WTC11 (cell line): ENCODE data around the gene SNRNP70. TPM values are rescaled to one million over a fixed set of nuclear protein-coding genes. Genes with fewer than 3 reads are reported as not detected.
A peak's percentile ranks its signal among the peaks of the same experiment; 100 is the strongest.

Experiments
- ATAC-seq: fragments of 200-7000 bp; cut with Tn5 transposase; 2 replicates; pipeline ENCODE4 v1.10.0; 2021; ENCODE audit warnings: mild to moderate bottlenecking, moderate library complexity
- CTCF ChIA-PET: fragments of 300-600 bp; sonication (Branson Sonifier 250); formaldehyde crosslinking; loops from one replicate; lab custom pipeline; 2021; ENCODE audit warnings: antibody characterized with exemption; lab: Charles Lee
- POLR2A ChIA-PET: fragments of 350-600 bp; sonication (Branson Sonifier 250); formaldehyde crosslinking; loops from one replicate; lab custom pipeline; 2021; ENCODE audit warnings: antibody characterized with exemption; lab: Charles Lee
- DNase-seq: peaks from one replicate; pipeline ENCODE4 v3.0.0; 2021; ENCODE audit warnings: low spot score
- H3K27ac Mint-ChIP-seq: 2 replicates; pipeline ENCODE4 v1.8.0; 2021; ENCODE audit warnings: mixed read lengths
- H3K27me3 Mint-ChIP-seq: 2 replicates; pipeline ENCODE4 v1.8.0; 2021; ENCODE audit warnings: low read depth, mild to moderate bottlenecking, moderate library complexity, mixed read lengths
- H3K36me3 Mint-ChIP-seq: 2 replicates; pipeline ENCODE4 v1.8.0; 2021; ENCODE audit warnings: mixed read lengths
- H3K4me1 Mint-ChIP-seq: 2 replicates; pipeline ENCODE4 v1.8.0; 2022; ENCODE audit warnings: mixed read lengths
- H3K4me3 Mint-ChIP-seq: 2 replicates; pipeline ENCODE4 v1.8.0; 2021; ENCODE audit warnings: mild to moderate bottlenecking, moderate library complexity, mixed read lengths
- H3K9me3 Mint-ChIP-seq: 2 replicates; pipeline ENCODE4 v1.8.0; 2021; ENCODE audit warnings: mixed read lengths
- ARID4B ChIP-seq: sonication (generic); formaldehyde crosslinking; IDR thresholded peaks from 2 replicates; pipeline ENCODE4 v1.8.0; 2023; ENCODE audit warnings: missing genetic modification reagents, mild to moderate bottlenecking, borderline replicate concordance
- E2F4 ChIP-seq: sonication (generic); formaldehyde crosslinking; IDR thresholded peaks from 2 replicates; pipeline ENCODE4 v1.8.1; 2022; ENCODE audit warnings: low read depth, mild to moderate bottlenecking, moderate library complexity, missing genetic modification reagents, borderline replicate concordance
- ETV6 ChIP-seq: sonication (generic); formaldehyde crosslinking; IDR thresholded peaks from 2 replicates; pipeline ENCODE4 v1.8.1; 2022; ENCODE audit warnings: mild to moderate bottlenecking, missing genetic modification reagents
- FOXJ3 ChIP-seq: sonication (generic); formaldehyde crosslinking; IDR thresholded peaks from 2 replicates; pipeline ENCODE4 v1.9.0; 2021; ENCODE audit warnings: missing genetic modification reagents, mild to moderate bottlenecking, borderline replicate concordance
- IRF2 ChIP-seq: sonication (generic); formaldehyde crosslinking; IDR thresholded peaks from 2 replicates; pipeline ENCODE4 v1.8.0; 2022; ENCODE audit warnings: low read depth, missing genetic modification reagents, borderline replicate concordance
- JUN ChIP-seq: sonication (generic); formaldehyde crosslinking; IDR thresholded peaks from 2 replicates; pipeline ENCODE4 v1.8.0; 2023; ENCODE audit warnings: mild to moderate bottlenecking, missing genetic modification reagents
- MLX ChIP-seq: sonication (generic); formaldehyde crosslinking; IDR thresholded peaks from 2 replicates; pipeline ENCODE4 v1.8.1; 2023; ENCODE audit warnings: mild to moderate bottlenecking, missing genetic modification reagents, moderate library complexity
- NFYB ChIP-seq: sonication (generic); formaldehyde crosslinking; conservative IDR thresholded peaks from 2 replicates; pipeline ENCODE4 v1.8.0; 2022; ENCODE audit warnings: low read depth, missing genetic modification reagents
- OVOL2 ChIP-seq: fragments of 250-450 bp; sonication (Bioruptor Pico); IDR thresholded peaks from 2 replicates; pipeline ENCODE4 v1.9.0; 2021; ENCODE audit warnings: mild to moderate bottlenecking, borderline replicate concordance
- PRDM15 ChIP-seq: sonication (generic); formaldehyde crosslinking; IDR thresholded peaks from 2 replicates; pipeline ENCODE4 v1.8.0; 2022; ENCODE audit warnings: missing genetic modification reagents
- SOX15 ChIP-seq: fragments of 250-450 bp; sonication (Bioruptor Pico); IDR thresholded peaks from 2 replicates; pipeline ENCODE4 v1.9.0; 2021; ENCODE audit warnings: mild to moderate bottlenecking
- SP1 ChIP-seq: sonication (generic); formaldehyde crosslinking; conservative IDR thresholded peaks from 2 replicates; pipeline ENCODE4 v1.8.1; 2022; ENCODE audit warnings: missing genetic modification reagents
- TCF7 ChIP-seq: sonication (generic); formaldehyde crosslinking; IDR thresholded peaks from 2 replicates; pipeline ENCODE4 v1.8.0; 2022; ENCODE audit warnings: mild to moderate bottlenecking, low read depth, missing genetic modification reagents, moderate library complexity
- ZBTB21 ChIP-seq: sonication (generic); formaldehyde crosslinking; IDR thresholded peaks from 2 replicates; pipeline ENCODE4 v1.8.1; 2023; ENCODE audit warnings: mild to moderate bottlenecking, missing genetic modification reagents, borderline replicate concordance
- ZBTB43 ChIP-seq: sonication (generic); formaldehyde crosslinking; IDR thresholded peaks from 2 replicates; pipeline ENCODE4 v1.8.1; 2023; ENCODE audit warnings: mild to moderate bottlenecking, missing genetic modification reagents
- ZNF396 ChIP-seq: fragments of 250-450 bp; sonication (Bioruptor Pico); IDR thresholded peaks from 2 replicates; pipeline ENCODE4 v1.8.0; 2021; ENCODE audit warnings: mild to moderate bottlenecking, moderate library complexity, borderline replicate concordance
- ZNF416 ChIP-seq: fragments of 250-450 bp; sonication (Bioruptor Pico); IDR thresholded peaks from 2 replicates; pipeline ENCODE4 v1.9.0; 2021; ENCODE audit warnings: mild to moderate bottlenecking, inconsistent platforms
- total RNA-seq: library from RNA; stranded (reverse); gene quantifications from 3 replicates; pipeline ENCODE4 v1.2.3, GENCODE V29; 2021

SNRNP70 gene
- total RNA-seq, 1 experiment from 2014 or later = 266 TPM

GRCh38 chr19:49128545-49129237 is 43.4 kb downstream of the SNRNP70 start (continued):
- TF ChIP-seq IRF2 = no peak
- TF ChIP-seq FOXJ3 = no peak
- TF ChIP-seq NFYB (CRISPR knock-in tag) = no peak
- no peak for TF ChIP-seq SOX15 (CRISPR knock-in tag)
- no peak for TF ChIP-seq ZBTB21 (CRISPR knock-in tag)
- TF ChIP-seq MLX (CRISPR knock-in tag) = no peak
- TF ChIP-seq ZNF416 = no peak
- TF ChIP-seq SP1 = no peak
- TF ChIP-seq TCF7 (CRISPR knock-in tag) = no peak
- no peak for TF ChIP-seq JUN (CRISPR knock-in tag)

- peaks cover 35% of the 10 kb centered on the region for H3K4me1 Mint-ChIP-seq
- no peak overlapping the region for H3K27ac Mint-ChIP-seq
- H3K36me3 Mint-ChIP-seq = peaks cover 7% of the 10 kb centered on the region
- H3K9me3 Mint-ChIP-seq = no peaks in the 10 kb centered on the region
- ChIA-PET CTCF (interaction anchor here (0.9 to 9.7 kb wide), 9 partner anchors 10 to 136 kb away, joined by 3 to 118 read pairs (median 6); partner anchors contain the start of gene RUVBL2), POLR2A (interaction anchor here (1.3 kb wide), 1 partner anchor 17 kb away, joined by 3 read pairs; no protein-coding TSS in a partner anchor)
- ATAC-seq = no peak
- DNase-seq = peak; percentile 74
- H3K4me3 Mint-ChIP-seq = peak overlapping the region; percentile 89
- H3K27me3 Mint-ChIP-seq = peaks cover 66% of the 10 kb centered on the region
- TF ChIP-seq ZNF396 (no peak), E2F4 (CRISPR knock-in tag) (no peak)
Measured at GRCh38 chr19:49129238-49129583, 44.0 kb downstream of the SNRNP70 start.

- DNase-seq = no peak
- TF ChIP-seq IRF2 (0 out of 2 replicates have a peak, but pooled peaks have one; percentile 30), ZBTB43 (CRISPR knock-in tag) (no peak)
- no peak overlapping the region for H3K4me3 Mint-ChIP-seq
- CTCF ChIA-PET = interaction anchor here (1.0 to 9.7 kb wide), 8 partner anchors 15 to 159 kb away, joined by 3 to 118 read pairs (median 8); partner anchors contain the start of gene RUVBL2
- no peaks in the 10 kb centered on the region for H3K9me3 Mint-ChIP-seq
- H3K27me3 Mint-ChIP-seq = peaks cover 61% of the 10 kb centered on the region
- H3K4me1 Mint-ChIP-seq = peaks cover 33% of the 10 kb centered on the region
- H3K36me3 Mint-ChIP-seq = peaks cover 15% of the 10 kb centered on the region
- no peak overlapping the region for H3K27ac Mint-ChIP-seq
- ATAC-seq = no peak
- POLR2A ChIA-PET = interaction anchor here (0.6 to 1.3 kb wide), 4 partner anchors 16 to 546 kb away, joined by 3 to 4 read pairs (median 3); no protein-coding TSS in a partner anchor
Measured at GRCh38 chr19:49130325-49130724, 45.1 kb downstream of the SNRNP70 start.

GRCh38 chr19:49132974-49133609 is 47.8 kb downstream of the SNRNP70 start:
- POLR2A ChIA-PET = interaction anchor here (1.1 to 1.9 kb wide), 4 partner anchors 10 to 13 kb away, joined by 3 to 4 read pairs (median 3); no protein-coding TSS in a partner anchor
- CTCF ChIA-PET = interaction anchor here (0.5 to 9.7 kb wide), 12 partner anchors 13 to 173 kb away, joined by 3 to 118 read pairs (median 5); partner anchors contain the start of genes GYS1, LIN7B and RUVBL2
- H3K27me3 Mint-ChIP-seq = peaks cover 50% of the 10 kb centered on the region
- peaks cover 30% of the 10 kb centered on the region for H3K36me3 Mint-ChIP-seq
- ATAC-seq = peak; percentile 2
- H3K4me1 Mint-ChIP-seq = peaks cover 38% of the 10 kb centered on the region
- peak; percentile 70 for DNase-seq
- peak overlapping the region; percentile 70 for H3K4me3 Mint-ChIP-seq
- H3K9me3 Mint-ChIP-seq = no peaks in the 10 kb centered on the region
- H3K27ac Mint-ChIP-seq = no peak overlapping the region
- TF ChIP-seq OVOL2 (CRISPR knock-in tag) = no peak
- TF ChIP-seq ARID4B (CRISPR knock-in tag) = no peak
- 0 out of 2 replicates have a peak, but pooled peaks have one; percentile 39 for TF ChIP-seq ETV6
- peak; percentile 63 for TF ChIP-seq PRDM15 (CRISPR knock-in tag)
